Measurements from ENCODE around the gene CAVIN2. TPM values are rescaled to one million over a fixed set of nuclear protein-coding genes. Genes with fewer than 3 reads are reported as not detected.

Gene CAVIN2
- polyA plus RNA-seq, 1 of the 3 experiments (the other 2 are of a cell fraction) = 1.5 TPM

GRCh38 chr2:191860760-191861466 lies 14.0 kb upstream of the CAVIN2 start:
- H3K4me2 ChIP-seq = no peak overlapping the region
- H2AFZ ChIP-seq (ENCODE audit: low read depth) = no peak overlapping the region
- TF ChIP-seq JUND (IDR thresholded peaks at IDR 0.05) (no peak), MEF2A (IDR thresholded peaks at IDR 0.05; ENCODE audit: borderline replicate concordance, low read depth) (no peak), RAD21 (IDR thresholded peaks at IDR 0.05; ENCODE audit: low read length) (no peak), EZH2phosphoT487 (IDR thresholded peaks at IDR 0.05; ENCODE audit: borderline replicate concordance, low read depth) (no peak), MAX (IDR thresholded peaks at IDR 0.05; ENCODE audit: low read depth) (no peak), ELF1 (IDR thresholded peaks at IDR 0.05) (no peak), EP300 (IDR thresholded peaks at IDR 0.05; ENCODE audit: borderline replicate concordance in 1 of 2, low read depth in 1 of 2, low read length in 1 of 2) (no peak), IRF3 (IDR thresholded peaks at IDR 0.05; ENCODE audit: low read depth, low read length) (no peak), REST (IDR thresholded peaks at IDR 0.05; ENCODE audit: low read depth, low read length) (no peak), SMC3 (IDR thresholded peaks at IDR 0.05; ENCODE audit: low read depth, low read length) (no peak), GABPA (IDR thresholded peaks at IDR 0.05; ENCODE audit: low read depth) (no peak)
- H3K79me2 ChIP-seq (ENCODE audit: insufficient read depth) = no peaks in the 10 kb centered on the region
- no peaks in the 10 kb centered on the region for H3K9me3 ChIP-seq
- H3F3A ChIP-seq (replicated peaks; ENCODE audit: insufficient read depth) = peaks cover 8% of the 10 kb centered on the region
- 100% methylated on average over 1 of the region's 1 CpG for WGBS (ENCODE audit: low lambda C conversion rate)
- no peak overlapping the region for H3K27ac ChIP-seq (ENCODE audit: low read depth in 2 of 2, low read length in 1 of 2)
- peaks cover 0 to 11% of the 10 kb centered on the region in 2 experiments; a peak in 2 of 4 replicates for H3K4me1 ChIP-seq (ENCODE audit: control insufficient read depth in 1 of 2, insufficient read depth in 2 of 2, low read depth in 1 of 2, low read length in 1 of 2)
- no peaks in the 10 kb centered on the region for H3K27me3 ChIP-seq (ENCODE audit: insufficient read depth)
- H4K20me1 ChIP-seq (ENCODE audit: insufficient read depth) = no peaks in the 10 kb centered on the region
- ChIA-PET CTCF (interaction anchor here (1.3 to 2.5 kb wide), 4 partner anchors 10 to 301 kb away, joined by 3 to 10 read pairs (median 6); no protein-coding TSS in a partner anchor), POLR2A (no interaction called here)
- DNase-seq = no peak
- H3K36me3 ChIP-seq (replicated peaks in 1 of 2; ENCODE audit: control insufficient read depth in 1 of 2, insufficient read depth in 2 of 2, low read length in 1 of 2) = no peaks in the 10 kb centered on the region
- H3K9me2 ChIP-seq = no peaks in the 10 kb centered on the region
- no peak overlapping the region for H3K9ac ChIP-seq
- H3K4me3 ChIP-seq (ENCODE audit: low read depth in 2 of 2, low read length in 1 of 2) = no peak overlapping the region

- H3F3A ChIP-seq (replicated peaks; ENCODE audit: insufficient read depth) = peaks cover 8% of the 10 kb centered on the region
- no peak for TF ChIP-seq EP300 (IDR thresholded peaks at IDR 0.05; ENCODE audit: borderline replicate concordance in 1 of 2, low read depth in 1 of 2, low read length in 1 of 2)
- TF ChIP-seq FOSL2 (IDR thresholded peaks at IDR 0.05; ENCODE audit: borderline replicate concordance, low read depth) = no peak
- TF ChIP-seq SMC3 (IDR thresholded peaks at IDR 0.05; ENCODE audit: low read depth, low read length) = no peak
- no peak for TF ChIP-seq RFX5 (IDR thresholded peaks at IDR 0.05; ENCODE audit: low read length)
- TF ChIP-seq CHD2 (IDR thresholded peaks at IDR 0.05; ENCODE audit: low read length, partially characterized antibody) = no peak
- no peak for TF ChIP-seq MEF2A (IDR thresholded peaks at IDR 0.05; ENCODE audit: borderline replicate concordance, low read depth)
- TF ChIP-seq CTCF (IDR thresholded peaks at IDR 0.05) = no peak
- TF ChIP-seq IRF3 (IDR thresholded peaks at IDR 0.05; ENCODE audit: low read depth, low read length) = no peak
These were observed 12.8 kb upstream of the CAVIN2 start for GRCh38 chr2:191859681-191860080.

More at GRCh38 chr2:191859681-191860080, 12.8 kb upstream of the CAVIN2 start:
- no peak overlapping the region for H3K27ac ChIP-seq (ENCODE audit: low read depth in 2 of 2, low read length in 1 of 2)
- no peak overlapping the region for H2AFZ ChIP-seq (ENCODE audit: low read depth)
- no peak overlapping the region for H3K4me2 ChIP-seq
- no peak for DNase-seq
- no peaks in the 10 kb centered on the region for H3K27me3 ChIP-seq (ENCODE audit: insufficient read depth)
- no peaks in the 10 kb centered on the region for H3K9me3 ChIP-seq
- ChIA-PET POLR2A (no interaction called here), CTCF (interaction anchor here (1.3 to 1.5 kb wide), 2 partner anchors 12 to 303 kb away, joined by 3 to 4 read pairs; no protein-coding TSS in a partner anchor)
- no peaks in the 10 kb centered on the region for H4K20me1 ChIP-seq (ENCODE audit: insufficient read depth)
- H3K9ac ChIP-seq = no peak overlapping the region
- WGBS (ENCODE audit: low lambda C conversion rate) = 95% methylated on average over 1 of the region's 1 CpG
- no peak overlapping the region for H3K4me3 ChIP-seq (ENCODE audit: low read depth in 2 of 2, low read length in 1 of 2)
- no peaks in the 10 kb centered on the region for H3K36me3 ChIP-seq (replicated peaks in 1 of 2; ENCODE audit: control insufficient read depth in 1 of 2, insufficient read depth in 2 of 2, low read length in 1 of 2)
- H3K4me1 ChIP-seq (ENCODE audit: control insufficient read depth in 1 of 2, insufficient read depth in 2 of 2, low read depth in 1 of 2, low read length in 1 of 2) = peaks cover 0 to 11% of the 10 kb centered on the region in 2 experiments; a peak in 3 of 4 replicates
- H3K9me2 ChIP-seq = no peaks in the 10 kb centered on the region
- H3K79me2 ChIP-seq (ENCODE audit: insufficient read depth) = no peaks in the 10 kb centered on the region

All from SK-N-SH (cell line).